Measurements from ENCODE around the gene OTOF.

OTOF gene

GRCh38 chr2:26455670-26456439 is 22.1 kb downstream of the OTOF start:
- TF ChIP-seq CTCF (IDR thresholded peaks at IDR 0.05; ENCODE audit: extremely low read depth, missing control alignments): no peak
- no peak for DNase-seq (ENCODE audit: low spot score)

DNA sequence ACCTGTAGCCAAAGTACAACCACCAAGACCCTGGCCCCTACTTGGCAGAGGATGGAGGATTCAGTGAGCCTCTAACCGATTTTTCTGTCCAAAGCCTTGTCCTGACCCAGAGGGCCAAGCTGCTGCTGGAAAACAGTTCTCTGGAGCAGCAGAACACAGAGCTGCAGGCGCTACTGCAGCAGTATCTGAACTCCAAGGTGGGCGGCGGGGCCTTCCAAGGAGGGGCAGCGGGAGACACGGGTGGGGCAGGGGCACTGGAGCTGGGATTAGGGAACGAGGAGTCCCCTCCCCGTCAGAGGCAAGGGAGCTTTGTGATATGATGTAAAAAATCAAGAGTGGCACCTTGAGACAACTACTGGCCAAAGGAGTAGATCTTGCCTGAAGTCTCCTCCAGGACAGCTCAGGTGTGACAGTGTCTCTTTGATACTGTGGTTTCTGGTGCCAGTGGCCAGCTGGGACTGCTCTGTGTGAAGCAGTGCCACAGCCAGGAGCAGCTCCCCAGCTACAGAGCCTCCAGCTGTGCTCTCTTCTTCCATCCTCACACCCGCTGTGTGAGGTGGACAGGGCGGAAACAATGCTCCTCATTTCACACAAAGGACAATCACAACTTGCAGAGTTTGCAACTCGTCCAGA is 22.8 kb downstream of the OTOF start:
- no peak for TF ChIP-seq CTCF (IDR thresholded peaks at IDR 0.05; ENCODE audit: extremely low read depth, missing control alignments)
- no peak for DNase-seq (ENCODE audit: low spot score)

GRCh38 chr2:26454561-26455001 is 23.3 kb downstream of the OTOF start:
- TF ChIP-seq CTCF (IDR thresholded peaks at IDR 0.05; ENCODE audit: extremely low read depth, missing control alignments): no peak
- no peak for DNase-seq (ENCODE audit: low spot score)

- TF ChIP-seq CTCF (IDR thresholded peaks at IDR 0.05; ENCODE audit: extremely low read depth, missing control alignments): no peak
- DNase-seq (ENCODE audit: low spot score): no peak
Observed at GRCh38 chr2:26453421-26454329, 24.2 kb downstream of the OTOF start.

- DNase-seq (ENCODE audit: low spot score): no peak
- TF ChIP-seq CTCF (IDR thresholded peaks at IDR 0.05; ENCODE audit: extremely low read depth, missing control alignments): no peak
Observed at GRCh38 chr2:26451700-26452099, 26.2 kb downstream of the OTOF start.

DNA sequence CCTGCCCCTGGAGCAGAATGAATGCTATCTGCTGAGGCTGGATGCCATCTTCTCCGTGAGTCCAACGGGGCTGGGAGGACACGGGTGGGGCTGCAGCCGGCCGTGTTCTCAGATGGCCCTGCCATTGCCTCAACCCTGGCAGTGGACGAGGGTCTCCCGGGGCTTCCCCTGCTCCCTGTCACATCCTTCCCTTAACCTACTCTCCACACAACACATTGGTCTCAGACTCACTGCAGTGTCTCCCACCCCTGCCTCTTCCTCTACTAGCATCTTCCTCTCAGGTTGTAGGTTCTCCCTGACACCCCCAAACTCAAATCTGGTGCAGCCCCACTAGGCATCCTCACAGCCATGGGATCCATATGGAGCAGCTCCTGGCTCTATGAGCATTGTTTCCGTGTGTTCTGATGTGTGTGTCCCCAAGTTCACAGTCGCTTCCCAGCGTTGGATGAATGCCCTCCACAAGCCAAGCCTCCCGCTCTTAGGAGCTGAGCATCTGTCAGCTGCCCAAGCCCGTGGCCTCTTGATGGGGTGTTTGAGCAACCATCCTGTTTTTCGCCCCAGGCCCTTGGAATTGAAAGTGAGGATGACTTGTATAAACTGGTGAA is 27.8 kb downstream of the OTOF start:
- TF ChIP-seq CTCF (IDR thresholded peaks at IDR 0.05; ENCODE audit: extremely low read depth, missing control alignments): no peak
- DNase-seq (ENCODE audit: low spot score): no peak

Measured in GM20000 (cell line).